Bone marrow (tissue), 2 donors: Measurements from ENCODE around the gene CRACR2A.

Experiments
- DNase-seq, 2 donors: peaks; one replicate each; lab custom pipeline; 2025; lab: John Stamatoyannopoulos, UW

The CRACR2A gene

GRCh38 chr12:3725388-3726115 is 27.4 kb downstream of the CRACR2A start:
- no peak for DNase-seq

DNA sequence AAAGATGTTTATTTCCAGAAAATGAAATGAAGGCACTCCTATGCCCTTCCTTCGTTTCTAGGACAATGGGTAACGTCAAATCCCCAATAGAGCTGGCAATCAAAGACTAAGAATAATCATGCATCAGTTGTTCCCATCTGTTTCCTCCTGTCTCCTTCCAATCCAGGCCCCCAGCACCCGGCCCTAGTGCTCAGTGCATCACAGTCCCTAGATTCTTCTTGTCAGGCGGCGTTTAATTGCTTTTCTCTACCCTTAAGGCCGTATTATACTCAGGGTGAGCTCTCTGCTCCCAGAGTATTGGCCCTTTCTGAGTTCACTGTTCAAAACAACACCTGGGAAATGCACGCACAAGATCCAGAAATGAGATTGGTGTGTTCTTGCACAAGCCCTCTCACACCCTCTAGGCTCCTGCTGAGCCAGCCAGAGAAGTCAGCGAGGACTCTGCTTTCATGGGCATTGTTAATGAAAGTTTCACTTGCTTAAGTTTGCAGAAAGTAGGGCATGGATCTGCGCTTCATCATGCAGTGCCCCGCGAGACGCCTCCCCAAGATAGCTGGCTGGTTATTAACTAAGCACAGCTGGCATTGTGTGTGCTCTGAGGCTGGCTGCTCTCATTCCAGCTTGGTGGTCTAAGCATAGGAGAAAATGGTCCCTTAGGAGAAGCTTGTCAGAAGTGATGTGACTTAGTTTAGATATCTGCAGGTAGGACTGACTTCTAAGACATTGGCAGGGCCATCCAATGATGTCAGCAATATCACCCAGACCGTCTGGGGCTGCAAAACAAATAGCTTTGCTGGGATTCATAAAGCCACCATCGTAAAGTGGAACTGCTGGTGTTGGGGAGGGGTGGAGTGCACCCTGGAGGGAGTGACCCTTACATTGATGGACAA is 28.7 kb downstream of the CRACR2A start:
- no peak for DNase-seq

- no peak for DNase-seq
These were observed 30.5 kb downstream of the CRACR2A start for GRCh38 chr12:3722368-3722767.

DNA sequence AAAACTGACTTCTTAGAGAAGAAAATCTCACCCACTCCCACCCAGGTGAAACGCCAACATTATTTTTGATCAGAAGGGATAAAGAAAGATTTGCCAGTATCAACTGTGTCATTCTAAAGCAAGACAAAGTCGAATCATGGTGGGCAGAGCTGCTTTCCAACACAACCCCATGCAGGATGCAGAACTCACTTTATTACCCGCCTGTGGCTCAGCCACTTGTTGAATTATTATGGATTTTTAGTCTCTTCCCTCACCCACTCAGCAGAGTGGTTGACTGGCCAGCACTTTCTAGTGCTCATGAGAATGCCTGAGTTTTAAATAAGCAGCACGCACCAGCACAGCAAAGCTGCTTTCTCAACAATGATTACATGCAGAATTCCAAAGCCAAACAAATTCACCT is 32.1 kb downstream of the CRACR2A start:
- no peak for DNase-seq

DNA sequence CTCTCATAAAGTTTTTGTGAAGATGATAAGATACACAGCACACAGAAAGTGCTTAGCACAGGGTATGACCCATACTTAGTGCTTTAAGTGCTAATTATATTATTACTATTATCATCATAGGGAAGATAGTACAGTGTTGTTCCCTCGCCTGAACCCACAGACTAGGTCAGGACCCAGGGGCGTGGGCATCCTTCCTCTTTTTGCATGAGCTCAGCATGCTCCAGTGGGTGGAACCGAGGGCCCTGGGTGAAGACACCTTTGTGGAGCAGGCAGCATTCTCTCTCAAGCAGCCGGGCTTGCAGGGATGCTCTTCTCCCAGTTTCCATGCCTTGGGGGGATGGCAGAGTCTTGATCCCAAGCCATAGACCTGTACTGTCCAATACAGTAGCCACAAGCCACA is 34.8 kb downstream of the CRACR2A start:
- DNase-seq = no peak

- DNase-seq = no peak
These were observed 35.5 kb downstream of the CRACR2A start for GRCh38 chr12:3717283-3717898.

GRCh38 chr12:3715999-3716398 is 36.9 kb downstream of the CRACR2A start:
- no peak for DNase-seq

- DNase-seq = no peak
These were observed 39.0 kb downstream of the CRACR2A start for GRCh38 chr12:3713947-3714346.

DNA sequence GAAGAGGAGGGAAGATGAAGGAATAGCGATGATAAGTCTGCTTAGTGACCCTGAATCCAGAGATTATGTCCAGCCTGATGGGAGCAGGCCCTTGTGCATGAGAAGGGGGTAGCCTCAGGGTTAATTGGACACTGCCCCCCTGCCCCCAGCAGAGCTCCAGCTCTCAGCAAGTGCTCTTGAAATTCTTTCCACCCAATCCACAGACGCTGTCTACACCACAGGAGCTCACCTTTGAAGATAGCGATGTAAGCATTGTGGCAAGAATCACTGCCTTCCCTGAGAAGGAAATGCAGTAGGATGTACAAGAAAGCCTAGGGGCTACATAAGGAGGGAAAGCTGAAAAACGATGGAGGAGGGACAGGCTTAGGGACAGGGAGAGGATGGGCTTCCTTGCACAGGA is 39.4 kb downstream of the CRACR2A start:
- DNase-seq = no peak

DNA sequence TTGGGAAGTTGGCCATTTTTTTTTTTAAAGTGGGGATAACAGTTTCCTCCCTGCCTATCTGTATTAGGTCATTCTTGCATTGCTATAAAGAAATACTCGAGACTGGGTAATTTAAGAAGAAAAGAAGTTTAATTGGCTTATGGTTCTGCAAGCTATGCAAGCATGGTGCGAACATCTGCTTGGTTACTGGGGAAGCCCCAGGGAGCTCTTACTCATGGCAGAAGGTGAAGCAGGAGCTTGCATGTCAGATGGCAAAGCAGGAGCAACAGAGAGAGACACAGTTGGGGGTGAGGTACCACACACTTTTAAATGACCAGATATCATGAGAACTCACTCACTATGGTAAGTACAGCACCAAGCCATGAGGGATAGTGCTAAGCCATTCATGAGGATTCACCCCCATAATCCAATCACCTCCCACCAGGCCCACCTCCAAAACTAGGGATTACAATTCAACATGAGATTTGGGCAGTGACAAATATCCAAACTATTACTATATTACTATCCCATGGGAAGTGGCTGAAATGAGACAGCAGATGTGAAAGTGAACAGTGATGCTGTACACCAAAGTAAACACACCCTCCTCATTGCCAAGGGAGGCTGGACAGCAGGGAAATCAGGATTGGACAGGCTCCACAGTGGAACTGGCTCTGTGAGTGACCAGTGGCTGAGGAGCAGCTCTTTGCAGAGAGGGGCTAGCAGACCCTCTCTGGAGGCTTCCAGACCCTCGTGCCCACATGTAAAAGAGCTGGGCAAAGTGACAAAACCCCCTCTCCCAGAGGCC is 40.5 kb downstream of the CRACR2A start:
- DNase-seq = no peak

GRCh38 chr12:3705354-3705675 is 47.6 kb downstream of the CRACR2A start:
- no peak for DNase-seq

- DNase-seq = peak in 1 of 2 donors; percentile 20
These were observed 48.2 kb downstream of the CRACR2A start for GRCh38 chr12:3704512-3705353.

- no peak for DNase-seq
These were observed 52.0 kb downstream of the CRACR2A start for GRCh38 chr12:3700861-3701260.

DNA sequence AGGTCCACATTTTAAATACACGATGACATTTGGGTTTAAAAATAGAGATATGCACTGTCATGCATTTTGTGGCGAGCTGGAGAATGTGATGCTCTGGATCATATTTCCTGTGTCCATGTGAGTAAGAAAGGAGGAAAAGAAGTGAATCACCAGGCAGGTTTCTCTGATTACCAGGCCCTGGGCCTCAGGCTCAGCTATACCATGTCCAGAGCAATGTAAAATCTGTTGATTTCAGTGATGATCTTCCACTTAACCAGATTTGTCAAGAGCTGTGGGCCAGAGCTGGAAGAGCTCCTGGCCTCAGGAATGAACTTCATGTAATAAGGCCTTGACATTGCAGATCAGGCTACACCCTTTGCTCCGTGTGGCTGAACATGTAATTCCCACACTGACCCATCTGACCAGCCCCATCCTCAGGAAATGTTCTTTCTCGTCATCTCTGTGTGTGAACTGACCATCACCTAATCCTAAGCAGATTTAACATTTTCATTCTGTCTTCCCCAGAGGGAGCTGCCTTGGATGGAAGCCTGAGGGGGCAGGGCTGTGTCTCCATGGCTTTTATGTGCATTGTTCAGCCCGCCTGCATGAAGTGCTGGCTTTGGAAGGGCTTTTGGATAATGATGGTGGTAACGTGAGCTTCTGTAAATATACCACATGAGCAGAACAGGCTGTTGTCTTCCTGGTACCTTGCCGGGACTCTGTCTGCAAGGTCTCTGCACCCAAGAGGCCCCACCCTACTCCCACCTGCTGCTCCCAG is 54.5 kb downstream of the CRACR2A start:
- DNase-seq = no peak

- DNase-seq = no peak
These were observed 55.5 kb downstream of the CRACR2A start for GRCh38 chr12:3697311-3697870.

GRCh38 chr12:3694673-3695072 is 58.2 kb downstream of the CRACR2A start:
- DNase-seq = no peak

DNA sequence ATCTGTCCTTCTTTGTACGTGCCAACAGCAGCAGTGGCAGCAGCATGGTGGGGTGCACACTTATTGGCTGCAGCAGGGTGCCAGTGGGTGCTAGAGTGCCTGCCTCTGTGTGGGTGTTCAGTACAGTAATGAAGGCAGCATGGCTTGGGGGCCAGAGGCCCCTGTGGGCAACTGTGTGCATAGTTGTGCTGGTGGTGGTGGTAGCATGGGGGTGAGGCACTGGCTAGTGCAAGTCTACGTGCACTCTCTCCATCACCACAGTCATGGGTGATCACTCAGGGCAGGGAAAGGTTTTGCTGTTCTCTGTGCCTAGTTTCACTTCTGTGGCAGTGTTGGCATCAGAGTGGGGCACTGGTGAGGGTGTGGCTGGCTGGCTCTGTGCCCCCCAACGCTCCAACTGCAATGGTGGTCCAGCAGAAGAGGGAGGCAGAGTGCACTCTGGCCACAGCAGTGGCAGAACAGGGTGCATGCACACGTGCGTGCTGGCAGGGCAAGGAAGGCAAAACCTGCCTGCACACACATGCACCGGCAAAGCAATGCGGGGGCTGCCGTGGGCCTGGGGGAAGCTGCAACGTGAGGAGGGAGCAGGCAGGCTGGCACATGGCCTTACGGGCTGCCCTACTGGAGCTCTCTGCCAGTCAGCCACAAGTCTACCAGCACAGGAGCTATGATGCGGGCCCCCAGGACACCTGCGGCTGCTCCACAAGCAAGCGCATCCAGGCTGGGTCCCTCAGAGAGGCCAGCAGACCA is 60.1 kb downstream of the CRACR2A start:
- DNase-seq = no peak

- no peak for DNase-seq
These were observed 66.4 kb downstream of the CRACR2A start for GRCh38 chr12:3686463-3686862.

DNA sequence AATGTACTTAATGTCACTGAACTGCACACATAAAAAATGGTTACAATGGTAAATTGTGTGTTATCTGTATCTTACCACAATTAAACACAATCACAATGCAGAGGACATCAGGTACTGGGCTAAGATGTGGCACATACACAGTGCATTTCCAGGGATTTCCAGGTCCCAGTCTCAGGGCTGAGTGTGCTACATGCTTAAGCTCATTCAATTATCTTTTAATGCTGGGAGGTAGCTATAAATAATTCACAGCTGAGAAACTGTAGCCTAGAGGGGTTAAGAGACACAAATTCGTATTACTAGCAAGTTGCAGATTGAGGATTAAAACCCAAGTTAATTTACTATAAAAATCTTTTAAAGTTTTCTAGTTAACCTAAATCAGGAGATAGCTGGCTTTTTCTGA is 67.1 kb downstream of the CRACR2A start:
- DNase-seq = no peak
